Fibroblast of peridontal ligament (primary cell): Measurements from ENCODE around the gene ALDH1A3.
"Not testable (repeated sequence)": the region's sequence is repeated elsewhere in the genome, so short reads cannot be mapped to it uniquely, and the experiment has no call there.

Experiments used
- DNase-seq: peaks from one replicate; pipeline ENCODE4 v3.0.0-alpha.2; 2010; ENCODE audit errors: extremely low read depth

ALDH1A3 gene

DNA sequence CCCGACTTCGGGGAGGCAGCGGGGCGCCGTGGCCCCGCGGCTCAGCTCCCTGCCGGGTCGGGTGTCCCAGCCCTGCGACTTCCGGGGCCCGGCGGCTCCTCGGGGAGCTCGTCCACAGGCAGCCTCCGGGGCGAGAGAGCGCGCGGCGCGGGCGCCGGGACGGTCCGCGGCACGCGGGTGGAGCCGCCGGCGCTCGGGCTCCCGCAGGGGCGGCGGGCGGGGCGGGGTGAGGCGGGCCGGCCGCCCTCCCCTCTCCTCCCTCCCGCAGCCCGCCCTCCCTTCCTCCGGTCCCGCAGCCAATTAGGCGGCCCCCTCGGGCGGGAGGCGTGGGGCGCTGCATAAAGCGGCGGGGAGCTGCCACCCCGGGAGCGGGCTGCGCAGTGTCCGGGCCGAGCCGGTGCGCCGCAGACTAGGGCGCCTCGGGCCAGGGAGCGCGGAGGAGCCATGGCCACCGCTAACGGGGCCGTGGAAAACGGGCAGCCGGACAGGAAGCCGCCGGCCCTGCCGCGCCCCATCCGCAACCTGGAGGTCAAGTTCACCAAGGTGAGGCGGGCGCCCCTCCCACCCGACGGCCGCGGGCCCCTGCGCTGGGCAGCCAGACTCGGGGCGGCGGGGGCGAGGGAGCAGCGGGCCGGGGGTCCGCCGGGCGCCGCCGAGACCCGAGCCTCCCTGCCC lies at the start of gene ALDH1A3:
Gene ALDH1A3 (plus strand): TSS at position 368 of the 675 bp plus-strand sequence. CDS start 77 bp downstream, at position 445.
- peak; percentile 41 for DNase-seq

DNA sequence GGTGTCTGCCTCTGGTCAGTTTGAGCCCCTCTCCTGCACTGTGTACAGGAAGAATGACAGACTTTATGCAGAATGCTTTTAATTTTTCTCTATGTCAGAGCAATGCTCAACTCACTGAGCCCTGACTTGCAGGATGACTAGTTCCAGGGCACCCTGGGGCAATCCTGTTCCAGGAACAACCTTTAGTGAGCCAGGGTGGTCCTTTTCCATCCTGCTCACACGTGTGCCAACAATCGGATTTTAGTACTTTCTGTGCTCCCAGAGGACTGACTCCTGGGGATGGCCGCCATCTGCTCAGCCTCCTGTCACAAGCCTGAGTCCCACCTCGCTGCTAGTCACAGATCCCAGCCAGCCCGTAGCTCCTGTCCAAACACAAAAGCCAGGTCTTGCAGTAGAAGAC lies 48.2 kb upstream of the ALDH1A3 start:
- DNase-seq: no peak

DNA sequence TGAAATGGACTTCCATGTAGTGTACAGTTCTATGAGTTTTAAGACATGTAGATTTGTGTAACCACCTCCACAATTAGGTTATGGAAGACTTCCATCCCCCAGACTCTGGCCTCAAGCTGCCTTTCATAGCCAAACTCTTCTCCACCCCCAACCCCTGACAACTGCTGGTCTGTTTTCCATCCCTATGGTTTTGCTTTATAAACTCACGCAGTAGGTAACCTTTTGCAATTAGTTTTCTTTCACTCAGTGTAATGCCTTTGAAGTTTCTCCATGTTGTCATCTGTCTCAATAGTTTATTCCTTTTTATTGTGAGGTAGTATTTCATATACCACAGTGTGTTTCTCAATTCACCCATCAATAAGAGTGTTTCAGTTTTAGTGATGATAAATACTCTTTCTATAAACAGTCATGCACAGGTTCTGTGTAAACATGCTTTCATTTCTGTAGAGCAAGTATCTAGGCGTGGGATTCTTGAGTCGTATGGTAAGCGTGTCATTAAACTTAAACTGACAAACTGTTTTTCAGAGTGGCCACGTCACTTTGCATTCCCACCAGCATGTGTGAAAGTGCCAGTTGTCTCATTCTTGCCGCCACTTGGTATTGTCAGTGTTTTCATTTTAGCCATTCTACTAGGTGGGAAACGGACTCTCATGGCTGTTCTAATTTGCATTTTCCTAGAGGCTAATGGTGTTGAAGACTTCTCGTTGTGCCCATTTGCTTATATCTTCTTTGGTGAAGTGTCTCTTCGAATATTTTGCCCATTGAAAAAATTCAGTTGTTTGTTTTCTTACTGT lies 47.3 kb upstream of the ALDH1A3 start:
- no peak for DNase-seq

DNA sequence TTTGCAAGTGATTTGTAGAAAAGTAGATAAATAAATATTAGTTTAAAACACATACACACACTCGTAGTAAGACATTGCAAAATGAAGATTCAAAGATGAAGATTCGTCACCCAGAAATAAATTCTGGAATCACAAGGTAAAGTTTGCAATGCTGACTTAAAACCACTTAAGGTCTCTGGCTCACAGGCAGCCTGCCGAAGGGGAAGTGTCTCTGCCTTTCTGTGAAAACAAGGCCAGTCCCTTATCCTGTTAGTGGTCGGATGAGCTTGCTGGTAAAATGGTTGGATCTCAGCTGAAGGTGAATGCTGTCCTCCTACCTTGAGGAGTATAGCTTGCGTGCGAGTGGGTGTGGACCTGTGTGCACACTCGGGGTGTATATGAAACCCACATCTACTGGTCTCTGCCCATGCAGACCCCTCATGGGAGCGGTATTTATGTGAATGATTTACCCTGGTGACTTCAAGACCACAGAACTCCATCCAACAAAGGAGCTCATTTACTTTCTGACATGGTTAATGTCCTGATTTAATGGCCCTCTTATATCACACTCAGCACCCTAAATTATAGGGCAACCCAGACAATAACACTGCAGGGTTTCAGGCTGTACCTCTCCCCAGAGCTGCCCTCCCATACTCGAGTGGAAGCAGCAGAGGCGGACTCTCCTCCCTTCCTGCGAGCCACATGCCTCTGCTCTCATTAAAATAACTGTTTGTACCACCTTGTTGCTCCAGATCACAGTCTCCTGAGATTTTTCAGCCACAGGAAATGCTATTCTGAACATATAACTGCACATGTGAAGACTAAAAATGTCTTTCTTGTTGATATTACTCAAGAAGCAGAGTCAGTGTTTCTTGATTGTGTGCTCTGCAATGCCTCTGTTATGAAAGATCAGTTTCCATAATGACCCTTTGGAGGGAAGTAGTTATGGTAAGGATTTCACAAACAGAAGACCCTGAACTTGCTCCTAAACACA lies 45.9 kb upstream of the ALDH1A3 start:
- peak; percentile 40 for DNase-seq

DNA sequence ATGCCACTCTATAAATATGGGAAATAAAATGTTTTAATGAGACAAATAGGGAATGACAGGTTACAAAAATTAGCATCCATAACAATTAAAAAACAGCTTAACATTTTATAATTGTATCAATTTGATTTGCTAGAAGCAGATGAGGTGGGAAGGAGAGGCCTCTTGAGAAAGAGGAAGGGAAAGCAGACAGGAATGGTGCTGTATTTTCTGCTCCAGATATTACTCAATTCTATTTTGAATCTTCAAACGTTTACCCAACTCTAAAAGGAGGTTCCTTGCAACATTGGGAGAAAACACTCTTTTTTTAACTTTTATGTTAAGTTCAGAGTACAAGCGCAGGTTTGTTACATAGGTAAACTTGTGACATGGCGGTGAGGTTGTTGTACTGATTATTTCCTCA lies 44.9 kb upstream of the ALDH1A3 start:
- no peak for DNase-seq

DNA sequence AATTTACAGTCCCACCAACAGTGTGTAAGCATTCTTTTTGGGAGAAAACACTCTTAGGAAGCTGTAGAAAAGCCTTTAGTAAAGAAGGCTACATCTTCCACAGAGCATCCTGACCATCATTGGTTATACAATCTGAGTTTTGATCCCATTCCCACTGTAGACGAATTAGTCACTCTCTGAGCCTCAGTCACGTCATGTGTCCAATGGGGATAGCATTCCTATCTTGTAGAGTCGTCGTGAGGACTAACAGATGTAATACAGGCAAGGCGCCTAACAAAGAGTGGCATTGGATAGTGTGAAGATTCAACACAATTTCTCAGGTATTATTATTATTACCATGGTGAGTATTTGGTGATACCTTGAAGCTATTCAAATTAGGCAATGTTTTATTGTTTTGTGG lies 44.0 kb upstream of the ALDH1A3 start:
- DNase-seq: peak; percentile 51

DNA sequence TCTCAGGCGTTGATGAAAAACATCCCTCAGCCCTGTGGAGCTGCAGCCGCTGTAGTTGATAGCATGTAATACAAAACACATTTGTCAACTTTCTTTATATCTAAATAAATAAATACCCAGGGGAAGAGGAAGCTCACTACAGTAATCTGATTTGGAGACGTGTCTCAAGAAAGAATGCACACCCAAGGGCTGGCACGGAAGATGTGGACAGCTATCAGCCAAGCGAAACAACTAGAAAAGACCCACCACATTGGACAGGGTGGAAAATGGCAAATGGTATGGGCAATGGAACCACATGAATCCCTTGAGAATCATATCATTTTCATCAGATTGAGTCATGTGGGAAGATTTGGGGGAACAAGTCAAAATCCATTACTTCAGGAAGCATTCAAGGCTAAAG lies 43.1 kb upstream of the ALDH1A3 start:
- peak; percentile 89 for DNase-seq

DNA sequence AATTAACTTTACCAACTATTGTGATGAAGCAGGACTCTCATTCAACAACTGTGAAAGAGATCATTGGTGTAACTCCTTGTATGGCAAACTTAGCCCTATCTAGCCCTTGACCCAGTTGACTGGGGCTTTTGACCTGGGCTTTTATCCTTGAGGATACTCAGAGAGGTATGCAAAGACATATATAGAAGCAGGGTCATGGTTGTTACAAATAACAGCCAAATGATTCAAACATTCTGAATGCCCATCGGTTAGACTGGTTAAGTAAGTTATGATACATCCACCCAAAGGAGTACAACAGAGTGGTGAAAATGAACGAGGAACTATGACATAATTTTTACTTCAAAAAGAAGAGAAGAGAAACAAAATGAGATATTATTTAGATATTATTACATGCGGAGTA lies 38.2 kb upstream of the ALDH1A3 start:
- no peak for DNase-seq

DNA sequence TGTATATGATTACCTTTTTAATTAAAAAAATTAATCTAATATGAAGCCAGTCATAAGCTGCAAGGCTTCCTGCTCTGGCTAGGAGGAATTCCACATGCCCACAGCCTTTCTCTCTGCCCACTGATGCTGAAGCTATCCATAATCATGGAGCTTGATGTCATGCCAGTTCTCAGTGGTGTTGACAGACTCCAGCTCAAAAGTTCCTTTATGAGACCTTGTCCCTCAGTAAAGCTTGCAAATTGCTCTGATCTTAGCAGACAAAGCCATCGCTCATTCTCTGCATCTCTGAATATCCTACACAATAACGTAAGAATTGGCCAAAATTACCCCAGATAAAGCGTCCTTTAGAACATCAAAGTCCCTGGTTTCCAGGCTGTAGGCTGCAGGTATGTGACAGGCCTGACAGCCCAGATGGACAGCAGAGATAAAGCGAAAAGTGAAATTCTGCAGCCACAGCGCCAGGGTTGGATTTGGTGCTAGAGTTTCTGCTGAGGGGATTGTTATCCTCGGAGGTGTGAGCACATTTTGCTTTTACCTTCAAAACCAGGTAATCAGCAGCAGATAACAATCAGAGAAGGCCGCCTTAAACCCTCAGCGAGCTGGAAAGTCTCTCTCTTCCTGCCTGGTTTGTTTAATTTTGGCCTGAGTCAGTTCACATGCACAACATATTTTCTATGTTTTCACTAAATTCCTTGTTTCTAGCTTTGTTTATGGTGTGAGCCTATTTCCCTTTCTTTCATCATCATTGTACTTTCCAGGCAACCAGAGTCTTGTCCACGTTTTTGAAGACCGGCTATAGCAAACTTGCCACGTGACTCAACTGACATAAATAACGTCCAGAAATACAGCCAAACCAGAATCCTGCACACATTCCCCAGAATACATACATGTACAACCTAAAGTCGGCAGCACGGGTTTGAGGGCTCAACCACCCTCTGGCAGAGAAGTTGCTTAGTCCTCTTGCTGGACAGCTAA lies 36.6 kb upstream of the ALDH1A3 start:
- peak; percentile 97 for DNase-seq

DNA sequence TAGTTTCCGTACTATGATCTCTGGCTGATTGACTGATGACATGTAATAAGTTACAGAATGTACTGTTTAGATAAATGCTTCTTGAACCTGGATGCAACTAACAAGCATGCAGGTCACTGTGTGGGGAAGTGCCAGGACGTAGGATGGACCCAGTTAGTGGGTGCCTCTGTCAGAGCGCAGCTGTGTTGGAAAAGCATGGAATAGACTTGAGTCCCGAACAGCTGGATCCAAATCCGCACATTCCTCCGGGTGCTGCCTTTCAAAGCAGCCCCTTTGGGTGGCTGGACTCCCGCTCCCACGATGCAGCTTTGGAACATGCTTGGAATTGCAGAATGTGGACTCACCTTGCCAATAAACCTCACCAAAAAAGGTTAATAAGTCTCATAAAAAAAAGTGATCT lies 35.5 kb upstream of the ALDH1A3 start:
- DNase-seq: no peak

DNA sequence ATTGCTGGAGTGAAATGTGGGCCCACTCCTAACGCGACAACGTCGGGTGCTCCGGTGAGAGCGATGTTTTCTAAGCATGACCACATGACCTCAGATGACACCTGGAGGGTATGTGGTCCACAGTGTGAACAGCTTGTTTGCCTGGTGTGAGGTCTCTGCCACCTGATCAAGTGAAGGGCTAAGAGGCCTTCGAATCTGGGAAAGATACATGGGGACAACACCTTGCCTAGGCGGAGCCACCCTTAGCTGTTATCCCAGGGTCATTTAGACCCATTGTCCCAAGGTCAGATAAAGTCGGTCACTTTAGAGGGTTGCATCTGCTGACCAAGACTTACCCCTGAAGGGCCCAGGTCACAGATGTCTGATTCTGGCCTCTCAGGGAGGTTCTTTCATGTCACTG lies 34.9 kb upstream of the ALDH1A3 start:
- DNase-seq: no peak

DNA sequence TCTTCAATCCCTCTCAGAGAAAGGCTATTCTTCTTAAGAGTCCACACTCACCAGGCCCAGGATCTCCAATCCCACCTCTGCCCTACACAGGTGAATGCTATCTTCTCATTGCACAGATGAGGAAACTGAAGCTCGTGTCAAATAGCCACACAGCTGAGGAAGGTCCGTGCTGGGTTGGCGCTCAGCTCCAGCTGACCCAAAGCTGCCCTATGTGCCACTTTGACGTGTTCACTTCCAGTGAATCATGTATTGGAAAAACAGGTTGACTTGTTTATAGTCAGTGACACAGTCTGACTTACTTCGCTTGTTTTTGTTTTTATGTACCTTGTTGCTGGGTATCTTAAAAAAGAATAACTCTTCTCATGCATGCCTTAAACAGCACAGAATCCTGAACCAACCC lies 32.4 kb upstream of the ALDH1A3 start:
- no peak for DNase-seq

DNA sequence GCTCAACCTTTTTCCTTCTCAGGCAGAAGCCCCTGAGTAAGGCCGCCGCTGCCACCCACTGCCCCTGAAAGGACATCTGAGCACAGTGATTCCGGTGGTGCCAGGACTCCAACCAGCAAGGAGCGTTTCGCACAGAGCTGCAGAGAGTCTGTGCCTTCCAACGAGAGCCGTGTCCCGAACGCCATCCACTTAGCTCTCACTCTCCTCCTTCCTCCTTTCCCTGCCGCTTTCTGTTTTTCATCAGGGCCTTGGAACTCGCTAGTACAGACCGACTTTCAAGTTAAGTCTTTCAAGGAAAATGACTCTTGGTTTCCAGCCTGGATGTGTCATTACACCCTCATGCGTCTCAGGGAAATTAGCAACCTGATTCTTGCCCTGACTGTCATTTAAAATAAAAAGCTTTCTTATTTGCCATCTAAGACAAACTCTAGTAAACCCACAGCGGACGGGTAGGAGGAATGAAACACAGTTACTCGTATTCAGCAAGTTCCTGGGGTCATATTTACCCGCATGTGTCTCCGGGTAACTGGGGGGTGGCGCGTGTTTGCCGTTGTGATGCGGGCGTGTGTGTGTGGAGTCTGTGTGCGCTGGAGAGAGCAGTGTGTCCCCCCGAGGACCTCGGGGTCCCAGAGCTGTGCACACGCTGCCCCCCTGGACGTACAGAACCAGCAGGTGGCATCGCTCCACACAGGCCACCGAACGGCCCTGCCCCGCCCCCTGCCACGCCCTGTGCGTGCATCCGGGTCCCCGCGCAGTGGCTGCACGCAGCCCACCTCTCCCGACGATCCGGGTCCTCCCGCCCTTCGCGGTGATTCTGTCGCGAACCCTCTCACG lies 30.4 kb upstream of the ALDH1A3 start:
- peak; percentile 69 for DNase-seq

DNA sequence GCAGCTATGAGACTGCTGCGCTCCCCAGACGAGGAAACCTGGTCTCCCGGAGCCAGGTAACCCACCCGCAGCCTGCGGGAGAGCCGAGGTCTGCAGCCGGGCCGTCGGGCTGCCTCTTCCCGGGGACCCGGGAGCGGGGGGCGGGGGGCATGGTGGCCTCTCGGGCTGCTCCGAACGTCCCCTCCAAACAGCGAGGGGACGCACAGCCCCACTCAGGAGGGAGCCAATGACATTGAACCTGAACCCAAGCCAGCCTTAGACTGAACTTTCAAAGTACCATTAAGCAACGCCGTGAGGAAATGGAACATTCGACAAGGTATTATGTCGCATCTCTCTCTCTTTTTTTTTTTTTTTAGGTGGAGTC lies 29.8 kb upstream of the ALDH1A3 start:
- no peak for DNase-seq

DNA sequence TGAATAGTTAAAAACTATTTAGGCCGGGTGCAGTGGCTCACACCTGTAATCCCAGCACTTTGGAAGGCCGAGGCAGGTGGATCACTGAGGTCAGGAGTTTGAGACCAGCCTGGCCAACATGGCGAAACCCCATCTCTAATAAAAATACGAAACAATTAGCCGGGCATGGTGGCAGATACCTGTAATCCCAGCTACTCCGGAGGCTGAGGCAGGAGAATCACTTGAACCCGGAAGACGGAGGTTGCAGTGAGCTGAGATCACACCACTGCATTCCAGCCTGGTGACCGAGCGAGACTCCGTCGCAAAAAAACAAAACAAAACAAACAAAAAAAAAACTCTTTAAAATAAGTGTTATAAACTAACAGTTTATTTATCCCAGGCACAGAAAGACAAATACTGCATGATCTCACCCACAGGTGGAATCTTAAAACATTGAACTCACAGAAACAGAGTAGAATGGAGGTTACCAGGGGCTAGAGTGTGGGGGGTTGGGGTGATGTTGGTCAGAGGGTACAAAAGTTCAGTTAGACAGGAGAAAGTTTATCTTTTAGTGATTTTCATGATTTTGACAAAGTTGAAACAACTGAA lies 28.1 kb upstream of the ALDH1A3 start:
- not testable (repeated sequence) for DNase-seq

DNA sequence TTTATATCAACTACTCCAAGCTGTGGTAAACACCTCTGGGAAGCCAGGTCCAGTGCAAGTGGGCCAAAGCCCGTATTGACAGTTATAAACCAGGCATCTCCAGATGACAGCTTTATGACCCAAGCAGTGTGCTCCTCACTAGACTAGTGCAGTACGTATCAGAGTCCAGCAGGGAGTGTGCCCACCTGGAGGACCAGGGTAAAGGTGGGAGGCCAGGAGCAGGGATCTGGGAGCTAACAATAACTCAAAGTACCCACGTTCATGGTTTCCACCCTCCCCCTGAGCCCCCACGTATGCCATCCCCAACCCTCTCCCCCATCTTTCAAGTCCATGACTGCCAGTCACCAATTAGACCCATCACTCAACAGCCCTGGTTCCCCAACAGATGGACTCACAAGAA lies 27.0 kb upstream of the ALDH1A3 start:
- DNase-seq: no peak

DNA sequence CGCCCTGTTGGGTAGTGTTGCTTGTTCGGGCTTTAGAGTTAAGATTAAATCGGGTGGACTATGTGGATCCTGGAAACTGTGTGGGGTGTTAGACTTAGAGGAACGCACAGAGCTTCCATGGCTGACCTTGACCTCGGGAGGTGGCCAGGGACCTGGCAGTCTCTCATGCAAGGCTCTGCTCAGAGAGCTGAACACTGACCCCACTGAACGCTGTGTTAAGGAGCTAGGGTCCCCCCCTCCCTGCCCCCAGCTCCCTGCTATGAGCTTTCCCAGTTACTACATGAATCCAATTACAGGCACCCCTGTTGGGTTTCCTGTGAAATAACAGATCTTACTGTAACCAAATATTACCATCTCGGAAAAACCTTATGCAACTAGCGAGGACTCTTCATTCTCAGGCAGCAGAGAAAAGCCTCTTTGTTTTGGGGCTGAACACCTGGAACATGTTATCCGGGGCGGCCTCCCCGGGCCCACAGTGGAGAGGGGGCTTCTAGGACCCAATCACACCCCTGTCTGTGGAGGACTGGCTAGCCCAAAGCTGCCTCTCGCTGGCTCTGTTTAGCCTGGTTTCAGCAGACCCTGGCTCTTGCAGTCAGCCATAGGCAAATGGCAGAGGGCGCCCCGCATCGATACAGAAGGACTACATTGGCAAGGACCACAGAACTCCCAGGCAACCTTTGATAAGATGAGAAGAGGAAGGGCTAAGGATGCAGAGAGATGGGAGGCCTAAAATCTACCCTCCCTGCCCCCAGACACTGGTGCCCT lies 25.8 kb upstream of the ALDH1A3 start:
- DNase-seq: no peak

DNA sequence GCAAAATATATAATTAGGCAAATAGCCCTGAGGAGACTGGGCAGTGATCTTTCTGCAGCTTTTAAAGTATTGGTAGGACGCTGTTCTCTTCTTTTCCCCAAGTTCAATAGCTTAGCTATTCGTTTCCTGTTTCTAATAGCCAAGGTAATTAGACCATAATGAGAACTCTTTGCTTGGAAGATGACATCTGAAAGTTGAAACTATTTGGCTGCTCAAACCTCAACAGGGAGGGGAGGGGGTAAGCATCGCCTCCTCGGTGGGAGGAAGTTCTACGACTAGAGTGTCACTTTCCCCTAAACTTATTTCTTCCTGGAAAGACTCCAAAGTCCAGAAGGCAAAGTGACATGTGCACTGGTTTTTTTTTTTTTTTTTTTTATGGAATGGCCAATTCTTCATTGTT lies 22.8 kb upstream of the ALDH1A3 start:
- no peak for DNase-seq

DNA sequence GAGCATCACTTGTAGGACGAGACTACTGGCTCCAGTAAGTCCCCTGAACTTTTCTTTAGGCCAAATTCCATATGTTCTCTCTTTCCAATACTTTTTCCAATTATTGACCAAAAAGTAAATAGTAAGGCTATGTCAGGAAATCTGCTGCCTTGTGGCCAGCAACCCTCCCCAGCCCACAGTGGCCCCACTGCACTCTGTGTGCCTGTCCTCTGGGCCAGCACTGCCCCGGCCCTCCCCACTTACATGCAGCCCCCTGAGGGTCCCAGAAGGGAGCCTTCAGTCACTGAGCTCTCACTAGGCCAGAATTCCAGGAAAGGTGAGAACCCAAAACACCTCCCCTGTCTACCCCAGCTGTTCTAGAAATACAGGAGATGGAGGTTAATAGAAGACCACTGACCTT lies 21.3 kb upstream of the ALDH1A3 start:
- DNase-seq: no peak
